K562 (cell line): ENCODE measurements around the gene DNAJB6. TPM values are rescaled to one million over a fixed set of nuclear protein-coding genes. Genes with fewer than 3 reads are reported as not detected.

Experiments used
- MBD1 ChIP-seq: fragments of 250-450 bp; sonication (Bioruptor Pico); IDR thresholded peaks from 2 replicates; pipeline ENCODE4 v1.8.0; 2022; ENCODE audit warnings: inconsistent platforms
- REST ChIP-seq, 2 experiments: fragments of 450-650 bp; formaldehyde crosslinking in 1 of 2; IDR thresholded peaks; 2 replicates each; pipeline versions ENCODE4 v1.4.0 to v1.6.1; 2014 to 2020; ENCODE audit warnings: mild to moderate bottlenecking in 2 of 2, borderline replicate concordance in 1 of 2, low read depth in 1 of 2
- RREB1 ChIP-seq: fragments of 250-450 bp; sonication (Bioruptor Pico); IDR thresholded peaks from 2 replicates; pipeline ENCODE4 v1.4.0; 2020
- polyA plus RNA-seq, 8 experiments: library from polyadenylated mRNA; depleted of rRNA in 4 of 8; stranded (reverse) in 5 of 8; unstranded in 3 of 8; fragments of >200 nt; fragmentation: Nextera tagmentation in 2 of 8; fragmentation: Illumina TruSeq in 1 of 8; extraction: Ambion mirVana in 2 of 8; extraction: Trizol in 1 of 8; gene quantifications; 2 replicates each; pipeline versions ENCODE4 v1.2.1 to v1.2.3, GENCODE V29; 2011 to 2014; ENCODE audit warnings: inconsistent platforms in 1 of 8, missing spikeins in 1 of 8
- total RNA-seq, 7 experiments: library from RNA; depleted of rRNA in 6 of 7; stranded (reverse); fragments of >200 nt in 6 of 7; fragmentation: Illumina TruSeq in 2 of 7; extraction: Trizol in 2 of 7; gene quantifications; 2 replicates each; pipeline versions ENCODE4 v1.2.1 to v1.2.3, GENCODE V29; 2011 to 2021; ENCODE audit warnings: low replicate concordance in 1 of 7
- TF ChIP-seq, protein P1 (sequence below): fragments of 250-450 bp; sonication (Bioruptor Pico); IDR thresholded peaks from 2 replicates; pipeline ENCODE4 v1.4.0; 2020; ENCODE audit warnings: mild to moderate bottlenecking
- TF ChIP-seq, protein P2 (sequence below): IDR thresholded peaks from 3 replicates; pipeline ENCODE4 v1.6.1; 2011; ENCODE audit warnings: borderline replicate concordance, mild to moderate bottlenecking; ENCODE audit not compliant: insufficient read length, insufficient read depth

The DNAJB6 gene
- total and polyA plus RNA-seq, 9 of the 15 experiments (the other 6 are each of a cell fraction or from before 2014, with no cell fraction given), result 84.5 to 158 (median 135) TPM

DNA sequence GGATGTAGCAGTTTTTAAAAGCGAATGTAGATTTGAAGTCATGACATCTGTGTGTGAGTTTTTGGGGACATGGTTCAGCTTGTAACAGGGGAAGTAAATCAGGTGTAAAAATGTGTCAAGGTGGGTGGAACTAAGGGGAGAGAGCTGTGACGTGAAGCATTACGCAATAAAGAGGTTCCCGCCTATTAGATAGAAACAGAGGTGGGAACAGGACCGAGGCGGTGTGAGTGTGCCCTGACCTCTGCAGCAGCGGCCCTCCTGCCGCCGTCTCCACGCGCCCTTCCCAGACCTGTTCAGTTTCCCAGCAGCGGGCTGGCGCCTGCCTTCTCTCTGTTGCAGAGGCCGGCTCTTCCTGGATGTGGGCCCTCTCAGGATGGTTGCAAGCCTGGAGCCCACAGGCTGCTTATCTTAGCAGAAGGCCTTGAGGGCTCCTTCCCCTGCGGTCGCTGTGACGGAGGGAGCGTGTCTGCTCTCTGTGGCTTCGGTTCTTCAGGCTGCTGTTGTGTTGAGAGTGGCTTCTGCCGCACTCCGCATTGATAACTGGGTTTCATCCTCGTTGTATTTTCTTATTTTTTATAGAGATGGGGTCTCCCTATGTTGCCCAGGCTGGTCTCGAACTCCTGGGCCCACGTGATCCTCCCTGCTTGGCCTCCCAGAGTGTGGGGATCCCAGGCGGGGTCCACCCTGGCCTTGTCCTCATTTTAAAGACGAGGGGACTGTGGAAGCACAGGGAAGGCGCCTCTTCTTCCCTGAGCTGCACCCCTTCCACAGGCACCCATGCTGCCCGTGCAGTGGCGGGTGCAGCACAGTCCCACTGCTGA lies 65.0 kb downstream of the DNAJB6 start (continued):
- TF ChIP-seq MBD1 (CRISPR knock-in tag) (peak; percentile 43; the same call in 1 of the 2 replicates), RREB1 (CRISPR knock-in tag) (0 out of 2 replicates have a peak, but pooled peaks have one; percentile 70), REST (IDR thresholded peaks at IDR 0.05; ENCODE audit: borderline replicate concordance) (peak; percentile 52), REST (CRISPR knock-in tag; IDR thresholded peaks at IDR 0.05; ENCODE audit: low read depth) (0 out of 2 replicates have a peak, but pooled peaks have one; percentile 14)
- TF ChIP-seq, protein P1, sequence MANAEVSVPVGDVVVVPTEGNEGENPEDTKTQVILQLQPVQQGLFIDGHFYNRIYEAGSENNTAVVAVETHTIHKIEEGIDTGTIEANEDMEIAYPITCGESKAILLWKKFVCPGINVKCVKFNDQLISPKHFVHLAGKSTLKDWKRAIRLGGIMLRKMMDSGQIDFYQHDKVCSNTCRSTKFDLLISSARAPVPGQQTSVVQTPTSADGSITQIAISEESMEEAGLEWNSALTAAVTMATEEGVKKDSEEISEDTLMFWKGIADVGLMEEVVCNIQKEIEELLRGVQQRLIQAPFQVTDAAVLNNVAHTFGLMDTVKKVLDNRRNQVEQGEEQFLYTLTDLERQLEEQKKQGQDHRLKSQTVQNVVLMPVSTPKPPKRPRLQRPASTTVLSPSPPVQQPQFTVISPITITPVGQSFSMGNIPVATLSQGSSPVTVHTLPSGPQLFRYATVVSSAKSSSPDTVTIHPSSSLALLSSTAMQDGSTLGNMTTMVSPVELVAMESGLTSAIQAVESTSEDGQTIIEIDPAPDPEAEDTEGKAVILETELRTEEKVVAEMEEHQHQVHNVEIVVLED, result 0 out of 2 replicates have a peak, but pooled peaks have one; percentile 23
- TF ChIP-seq, protein P2, sequence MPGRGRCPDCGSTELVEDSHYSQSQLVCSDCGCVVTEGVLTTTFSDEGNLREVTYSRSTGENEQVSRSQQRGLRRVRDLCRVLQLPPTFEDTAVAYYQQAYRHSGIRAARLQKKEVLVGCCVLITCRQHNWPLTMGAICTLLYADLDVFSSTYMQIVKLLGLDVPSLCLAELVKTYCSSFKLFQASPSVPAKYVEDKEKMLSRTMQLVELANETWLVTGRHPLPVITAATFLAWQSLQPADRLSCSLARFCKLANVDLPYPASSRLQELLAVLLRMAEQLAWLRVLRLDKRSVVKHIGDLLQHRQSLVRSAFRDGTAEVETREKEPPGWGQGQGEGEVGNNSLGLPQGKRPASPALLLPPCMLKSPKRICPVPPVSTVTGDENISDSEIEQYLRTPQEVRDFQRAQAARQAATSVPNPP, result no peak
